MM.1S (cell line): Measurements from ENCODE around the gene TMOD1.

Experiments used
- EZH2 ChIP-seq: fragments of 300-600 bp; sonication (generic); optimal IDR thresholded peaks from 2 replicates; pipeline ENCODE3; 2017; ENCODE audit warnings: low read depth, mild to moderate bottlenecking, antibody characterized with exemption, low read length, mixed read lengths
- EZH2phosphoT487 ChIP-seq: fragments of 300-600 bp; sonication (generic); IDR thresholded peaks from 2 replicates; pipeline ENCODE4 v1.6.1; 2018; ENCODE audit warnings: antibody characterized with exemption, low read length
- TF ChIP-seq, protein P1 (sequence below): fragments of 300-600 bp; sonication (generic); IDR thresholded peaks from 2 replicates; pipeline ENCODE4 v1.5.1; 2016; ENCODE audit warnings: antibody characterized with exemption, low read length, mixed read lengths

DNA sequence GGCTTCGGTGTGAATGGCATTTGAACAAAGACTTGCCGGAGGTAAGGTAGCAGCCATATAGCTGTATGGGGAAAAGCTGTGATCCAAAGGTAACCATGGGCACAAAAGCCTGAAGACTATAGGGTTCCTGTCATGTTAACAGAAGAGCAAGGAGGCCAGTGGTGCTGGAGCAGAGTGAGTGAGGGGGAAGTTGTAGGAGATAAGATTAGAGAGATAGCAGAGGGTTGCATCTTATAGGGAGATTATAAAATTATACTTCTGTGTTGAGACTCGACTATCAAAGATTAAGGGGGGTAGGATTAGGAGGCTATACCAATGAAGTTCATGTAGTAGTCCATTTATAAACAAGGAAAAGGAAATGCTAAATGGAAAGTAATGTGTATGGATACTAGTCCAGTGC lies 135.4 kb downstream of the TMOD1 start:
- TF ChIP-seq, protein P1, sequence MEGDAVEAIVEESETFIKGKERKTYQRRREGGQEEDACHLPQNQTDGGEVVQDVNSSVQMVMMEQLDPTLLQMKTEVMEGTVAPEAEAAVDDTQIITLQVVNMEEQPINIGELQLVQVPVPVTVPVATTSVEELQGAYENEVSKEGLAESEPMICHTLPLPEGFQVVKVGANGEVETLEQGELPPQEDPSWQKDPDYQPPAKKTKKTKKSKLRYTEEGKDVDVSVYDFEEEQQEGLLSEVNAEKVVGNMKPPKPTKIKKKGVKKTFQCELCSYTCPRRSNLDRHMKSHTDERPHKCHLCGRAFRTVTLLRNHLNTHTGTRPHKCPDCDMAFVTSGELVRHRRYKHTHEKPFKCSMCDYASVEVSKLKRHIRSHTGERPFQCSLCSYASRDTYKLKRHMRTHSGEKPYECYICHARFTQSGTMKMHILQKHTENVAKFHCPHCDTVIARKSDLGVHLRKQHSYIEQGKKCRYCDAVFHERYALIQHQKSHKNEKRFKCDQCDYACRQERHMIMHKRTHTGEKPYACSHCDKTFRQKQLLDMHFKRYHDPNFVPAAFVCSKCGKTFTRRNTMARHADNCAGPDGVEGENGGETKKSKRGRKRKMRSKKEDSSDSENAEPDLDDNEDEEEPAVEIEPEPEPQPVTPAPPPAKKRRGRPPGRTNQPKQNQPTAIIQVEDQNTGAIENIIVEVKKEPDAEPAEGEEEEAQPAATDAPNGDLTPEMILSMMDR: no peak
- TF ChIP-seq EZH2phosphoT487 (no peak), EZH2 (no peak)
